ENCODE results near the gene ADAMTSL3.

GRCh38 chr15:83991163-83991562 is 337.2 kb downstream of the ADAMTSL3 start:
- TF ChIP-seq YY1 (IDR thresholded peaks at IDR 0.05; ENCODE audit: insufficient read depth, insufficient read length), result no peak
- TF ChIP-seq ZNF274 (IDR thresholded peaks at IDR 0.05; ENCODE audit: low read depth, low read length), result no peak
